ENCODE data around the gene SLX4IP.

The SLX4IP gene

GRCh38 chr20:10663756-10664155 is 228.7 kb downstream of the SLX4IP start:
- DNase-seq (ENCODE audit: low read depth, low spot score) = no peak

GRCh38 chr20:10665027-10665561 is 230.0 kb downstream of the SLX4IP start:
- DNase-seq (ENCODE audit: low read depth, low spot score) = no peak

GRCh38 chr20:10665791-10666190 is 230.7 kb downstream of the SLX4IP start:
- no peak for DNase-seq (ENCODE audit: low read depth, low spot score)

- no peak for DNase-seq (ENCODE audit: low read depth, low spot score)
These were observed 231.3 kb downstream of the SLX4IP start for GRCh38 chr20:10666221-10667076.

- DNase-seq (ENCODE audit: low read depth, low spot score) = no peak
These were observed 231.9 kb downstream of the SLX4IP start for GRCh38 chr20:10667077-10667401.

GRCh38 chr20:10667560-10668167 is 232.6 kb downstream of the SLX4IP start:
- DNase-seq (ENCODE audit: low read depth, low spot score) = no peak

GRCh38 chr20:10668677-10669368 is 233.7 kb downstream of the SLX4IP start:
- no peak for DNase-seq (ENCODE audit: low read depth, low spot score)

GRCh38 chr20:10669843-10670446 is 234.8 kb downstream of the SLX4IP start:
- DNase-seq (ENCODE audit: low read depth, low spot score) = no peak

GRCh38 chr20:10670501-10671220 is 235.6 kb downstream of the SLX4IP start:
- DNase-seq (ENCODE audit: low read depth, low spot score) = no peak

- DNase-seq (ENCODE audit: low read depth, low spot score) = no peak
These were observed 236.3 kb downstream of the SLX4IP start for GRCh38 chr20:10671221-10671918.

- no peak for DNase-seq (ENCODE audit: low read depth, low spot score)
These were observed 237.0 kb downstream of the SLX4IP start for GRCh38 chr20:10671919-10672623.

GRCh38 chr20:10672624-10673127 is 237.6 kb downstream of the SLX4IP start:
- DNase-seq (ENCODE audit: low read depth, low spot score) = no peak

GRCh38 chr20:10673176-10673841 is 238.2 kb downstream of the SLX4IP start:
- DNase-seq (ENCODE audit: low read depth, low spot score) = no peak

GRCh38 chr20:10673842-10674683 is 239.0 kb downstream of the SLX4IP start, which contains the start of gene JAG1:
JAG1 (minus strand) TSS chr20:10673999; CDS start chr20:10673530, 469 bp downstream.
- DNase-seq (ENCODE audit: low read depth, low spot score) = no peak

- no peak for DNase-seq (ENCODE audit: low read depth, low spot score)
These were observed 239.8 kb downstream of the SLX4IP start for GRCh38 chr20:10674684-10675449.

- DNase-seq (ENCODE audit: low read depth, low spot score) = no peak
These were observed 240.3 kb downstream of the SLX4IP start for GRCh38 chr20:10675450-10675848.

- DNase-seq (ENCODE audit: low read depth, low spot score) = no peak
These were observed 241.4 kb downstream of the SLX4IP start for GRCh38 chr20:10676518-10676917.
